C4-2B (cell line): ENCODE results near the gene FARP2.
"Not testable (repeated sequence)": the region's sequence is repeated elsewhere in the genome, so short reads cannot be mapped to it uniquely, and the experiment has no call there.

Source experiments
- H3K27ac ChIP-seq: fragments of 450-650 bp; 2 replicates; pipeline ENCODE4 v1.5.1; 2017
- CTCF ChIP-seq: fragments of 450-650 bp; conservative IDR thresholded peaks from 2 replicates; pipeline ENCODE4 v1.5.1; 2017; ENCODE audit warnings: mild to moderate bottlenecking
- ZFX ChIP-seq: fragments of 450-650 bp; IDR thresholded peaks from 2 replicates; pipeline ENCODE4 v1.6.1; 2017

FARP2 gene

GRCh38 chr2:241422350-241422749, 66.3 kb downstream of the FARP2 start:
- TF ChIP-seq CTCF, result no peak
- no peak for TF ChIP-seq ZFX
- H3K27ac ChIP-seq, result no peak overlapping the region

GRCh38 chr2:241423489-241423888, 67.4 kb downstream of the FARP2 start:
- H3K27ac ChIP-seq, result not testable (repeated sequence)

- TF ChIP-seq CTCF (no peak), ZFX (no peak)
- no peak overlapping the region for H3K27ac ChIP-seq
These were observed 69.3 kb downstream of the FARP2 start for GRCh38 chr2:241425368-241425767.

- TF ChIP-seq CTCF (no peak), ZFX (no peak)
- no peak overlapping the region for H3K27ac ChIP-seq
These were observed 74.1 kb downstream of the FARP2 start for GRCh38 chr2:241430178-241430577.

GRCh38 chr2:241432824-241433448, 76.9 kb downstream of the FARP2 start:
- TF ChIP-seq CTCF (no peak), ZFX (no peak)
- no peak overlapping the region for H3K27ac ChIP-seq

- H3K27ac ChIP-seq, result no peak overlapping the region
- no peak for TF ChIP-seq ZFX
- no peak for TF ChIP-seq CTCF
These were observed 81.1 kb downstream of the FARP2 start for GRCh38 chr2:241437179-241437578.

- TF ChIP-seq ZFX (no peak), CTCF (no peak)
- no peak overlapping the region for H3K27ac ChIP-seq
These were observed 85.4 kb downstream of the FARP2 start for GRCh38 chr2:241441492-241441891.

GRCh38 chr2:241443486-241444223, 87.6 kb downstream of the FARP2 start:
- H3K27ac ChIP-seq, result no peak overlapping the region
- TF ChIP-seq CTCF (no peak), ZFX (no peak)
